HG03139 (cell line): ENCODE data around the gene SRXN1.

Experiments used
- ATAC-seq: cut with Tn5 transposase; IDR thresholded peaks from one replicate; pipeline ENCODE4 v1.9.1; 2021; ENCODE audit not compliant: unreplicated experiment

The SRXN1 gene

DNA sequence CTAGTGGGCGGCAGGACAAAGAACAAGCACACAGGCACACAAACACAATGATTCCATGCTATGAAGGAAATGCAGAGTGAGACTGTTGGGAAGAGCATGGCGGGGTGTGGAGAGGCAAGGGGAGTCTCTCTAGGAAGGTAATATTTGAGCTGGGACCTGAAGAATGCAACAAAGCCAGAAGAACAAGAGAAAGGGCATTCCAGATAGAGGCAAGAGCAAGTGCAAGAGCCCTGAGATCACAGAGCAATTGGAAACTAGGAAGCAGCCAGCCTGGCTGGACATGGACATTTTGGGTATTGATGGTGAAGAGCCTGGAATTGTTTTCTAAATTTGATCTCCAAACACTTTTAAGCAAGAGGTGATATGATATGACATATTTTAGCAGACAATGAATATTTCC is 15.4 kb downstream of the SRXN1 start:
- no peak for ATAC-seq

DNA sequence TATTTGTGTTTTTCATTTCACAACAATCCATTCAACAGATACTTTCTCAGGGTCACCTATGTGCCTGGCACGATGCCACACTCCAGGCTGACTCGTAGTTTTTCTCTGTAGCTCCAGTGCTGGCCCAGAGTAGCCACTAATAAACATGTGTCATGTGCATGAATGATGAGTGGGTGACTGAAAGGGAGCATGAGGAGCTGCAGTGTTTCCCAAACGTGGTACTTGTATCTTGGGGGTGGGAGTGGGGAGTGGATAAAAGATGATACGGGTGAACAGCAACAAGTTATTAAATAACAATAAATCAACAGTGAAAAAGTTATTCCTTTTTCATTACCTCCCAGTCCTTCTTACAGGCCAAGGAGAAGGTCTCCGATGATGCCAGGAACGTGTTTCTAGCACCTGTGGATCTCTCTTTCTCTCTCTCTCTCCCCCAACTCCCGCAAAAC is 17.1 kb downstream of the SRXN1 start:
- no peak for ATAC-seq

DNA sequence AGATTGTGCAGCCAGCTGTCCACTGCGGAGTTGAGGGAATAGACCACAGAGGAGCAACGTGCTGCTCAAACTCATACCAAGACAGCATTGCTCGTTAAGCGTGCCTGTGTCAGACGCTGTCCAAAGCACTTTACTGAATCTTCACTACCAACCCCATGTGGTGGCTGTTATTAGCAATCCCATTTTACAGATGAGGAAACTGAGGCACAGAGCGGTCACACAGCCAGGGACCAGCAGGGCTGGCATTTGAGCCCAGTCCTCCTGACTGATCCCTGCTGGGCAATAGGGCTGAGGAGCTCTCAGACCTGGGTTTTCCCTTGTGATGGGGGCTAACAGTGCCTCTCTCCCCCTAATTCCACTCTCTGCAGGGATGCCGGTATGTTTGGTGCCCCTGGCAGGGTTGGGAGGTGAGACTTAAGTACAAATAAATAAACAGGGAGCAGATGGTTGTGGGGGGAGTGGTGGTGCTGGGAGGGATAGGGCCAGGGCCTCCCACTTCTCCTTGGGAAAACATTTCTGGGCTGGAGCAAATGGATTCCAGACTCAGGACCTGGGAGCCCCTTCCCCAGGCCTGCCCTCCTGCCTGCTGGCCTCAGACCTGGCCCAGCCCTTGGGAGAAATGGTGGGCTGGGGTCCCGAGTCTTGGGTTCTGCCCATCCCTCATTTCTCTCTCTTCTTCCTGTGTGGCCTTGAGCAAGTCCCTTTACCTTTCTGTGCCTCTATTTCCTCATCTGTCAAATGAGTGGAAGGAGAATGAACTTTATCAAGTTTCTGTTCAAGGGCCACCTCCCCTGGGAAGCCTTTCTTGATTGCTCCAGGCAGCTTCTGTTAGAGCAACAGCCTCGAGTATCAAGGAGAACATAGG is 17.7 kb downstream of the SRXN1 start:
- ATAC-seq, result no peak

DNA sequence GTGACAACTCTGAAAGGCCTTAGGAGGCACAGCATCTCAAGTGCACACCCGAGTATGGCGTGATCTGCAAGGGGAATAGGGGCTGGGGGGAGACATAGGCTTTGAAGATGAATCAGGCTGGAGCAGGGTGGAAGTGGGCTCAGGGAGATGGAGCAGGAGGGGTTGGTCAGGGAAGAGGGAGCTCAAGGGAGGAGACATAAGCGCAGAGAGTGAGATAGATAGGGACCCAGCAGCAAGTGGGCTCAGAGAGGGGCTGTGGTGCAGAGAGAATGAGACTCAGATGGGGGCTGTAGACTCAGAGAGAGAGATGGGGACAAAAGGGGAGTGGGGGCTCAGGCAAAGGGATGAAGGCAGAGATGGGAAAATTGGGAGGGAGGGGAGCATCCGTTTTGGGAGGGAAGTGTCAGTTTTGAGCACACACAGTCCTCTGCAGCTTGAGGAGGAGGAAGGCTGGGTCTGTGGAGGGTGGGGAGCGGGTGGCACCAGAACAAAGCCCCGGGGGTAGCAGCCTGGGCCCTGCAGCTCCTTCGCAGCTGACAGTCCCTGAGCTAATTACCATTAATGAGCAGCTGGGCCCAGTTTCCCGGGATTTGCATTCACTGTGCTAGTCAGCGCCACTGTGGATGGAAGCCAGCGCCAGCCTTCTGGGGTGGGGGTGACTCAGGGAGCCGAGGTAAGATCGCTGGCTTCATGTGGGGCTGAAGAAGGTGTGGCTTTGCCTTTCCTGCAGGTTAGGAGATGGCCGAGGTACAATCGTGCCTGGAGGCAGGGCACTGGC is 18.7 kb downstream of the SRXN1 start:
- ATAC-seq, result no peak

DNA sequence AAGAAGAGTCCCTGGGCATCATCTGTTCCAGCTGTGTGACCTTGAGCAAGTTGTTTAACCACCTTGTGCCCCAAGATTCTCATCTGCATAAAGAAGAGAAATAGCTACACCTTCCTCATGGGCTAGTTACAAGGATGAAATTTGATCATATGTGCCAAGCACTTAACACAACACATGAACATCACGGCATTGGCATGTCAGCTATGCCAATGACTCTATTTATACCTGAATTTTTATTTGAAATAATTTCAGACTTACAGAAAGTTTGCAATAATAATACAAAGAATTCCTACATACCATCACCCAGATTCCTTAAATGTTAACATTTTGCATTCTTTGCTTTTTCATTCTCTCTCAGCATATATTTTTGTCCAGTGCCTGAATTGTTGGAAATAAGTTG is 21.9 kb downstream of the SRXN1 start:
- no peak for ATAC-seq

DNA sequence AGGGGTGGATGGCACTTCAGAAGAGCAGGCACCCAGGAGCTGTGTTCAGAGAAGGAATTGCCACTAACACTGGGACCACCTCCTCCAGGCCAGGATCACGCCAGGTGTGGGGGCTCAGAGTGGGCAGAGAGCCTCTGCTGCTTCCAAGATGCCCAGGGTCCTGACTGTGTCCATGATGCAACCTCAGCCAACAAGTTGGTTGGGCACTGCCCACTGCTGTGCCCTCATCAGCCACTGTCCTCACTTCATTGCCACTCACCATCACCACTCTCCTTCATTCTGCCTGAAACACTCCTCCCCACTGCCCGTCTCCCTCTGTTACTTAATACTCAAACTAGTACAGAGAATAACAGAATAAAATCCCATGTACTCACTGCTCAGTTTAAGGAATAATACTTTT is 26.4 kb downstream of the SRXN1 start:
- ATAC-seq, result no peak

DNA sequence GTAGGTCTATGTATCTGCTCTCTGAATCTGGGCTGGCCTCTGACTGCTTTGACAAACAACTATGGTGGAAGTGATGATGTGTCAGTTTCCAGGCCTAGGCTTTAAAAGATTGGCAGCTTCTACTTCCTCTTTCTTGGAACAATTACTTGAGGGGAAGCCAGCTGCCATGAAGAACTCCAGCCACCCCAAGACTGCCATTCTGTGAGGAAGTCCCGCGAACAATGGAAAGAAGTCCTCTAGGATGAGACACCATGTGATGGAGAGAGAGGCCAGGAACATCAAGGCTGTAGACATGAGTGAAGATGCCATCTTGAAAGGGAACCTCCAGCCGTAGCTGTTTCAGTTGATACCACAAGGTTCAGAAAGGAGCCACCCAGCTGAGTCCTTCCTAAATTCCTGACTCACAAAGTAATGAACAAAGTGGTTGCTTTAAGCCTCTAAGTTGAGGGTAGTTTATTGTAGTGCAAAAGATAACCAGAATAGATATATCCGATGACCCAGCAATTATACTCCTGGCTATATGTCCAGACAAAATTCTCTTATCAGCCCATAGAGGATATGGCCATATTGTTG is 27.6 kb downstream of the SRXN1 start:
- ATAC-seq, result no peak

DNA sequence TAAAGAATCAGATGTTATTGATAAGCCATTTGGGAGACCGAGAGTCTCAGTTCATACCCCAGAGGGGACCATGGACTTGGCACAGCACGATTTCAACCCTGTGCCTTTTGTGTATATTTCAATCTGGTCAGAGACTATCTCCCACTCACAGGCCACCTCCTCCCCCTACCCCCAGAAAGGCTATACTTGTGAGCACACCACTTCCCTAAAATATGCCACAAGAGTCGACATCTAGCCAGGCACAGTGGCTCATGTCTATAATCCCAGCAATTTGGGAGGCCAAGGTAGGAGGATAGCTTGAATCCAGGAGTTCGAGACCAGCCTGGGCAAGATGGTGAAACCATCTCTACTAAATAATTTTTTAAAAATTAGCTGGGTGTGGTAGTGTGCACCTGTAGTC is 29.3 kb downstream of the SRXN1 start:
- no peak for ATAC-seq

DNA sequence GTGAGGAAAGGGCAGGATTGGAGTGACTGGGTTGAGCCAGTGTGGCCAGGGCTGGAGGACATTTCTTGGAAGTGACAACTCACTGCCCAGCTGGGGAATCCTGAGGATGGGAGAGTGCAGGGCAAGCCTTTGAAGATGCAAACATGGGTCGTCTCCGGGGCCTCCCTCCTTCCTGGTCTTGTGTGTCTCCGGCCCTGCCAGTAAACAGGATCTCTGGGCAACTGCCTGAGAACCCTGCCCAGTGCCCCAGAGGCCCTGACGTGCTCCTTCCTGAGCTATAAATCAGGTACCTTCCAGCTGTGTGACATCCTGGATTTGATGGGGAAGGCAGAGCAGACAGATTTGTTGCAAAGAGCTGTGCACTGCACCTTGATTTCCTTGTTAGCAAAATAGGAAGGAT is 30.0 kb downstream of the SRXN1 start:
- ATAC-seq, result no peak

DNA sequence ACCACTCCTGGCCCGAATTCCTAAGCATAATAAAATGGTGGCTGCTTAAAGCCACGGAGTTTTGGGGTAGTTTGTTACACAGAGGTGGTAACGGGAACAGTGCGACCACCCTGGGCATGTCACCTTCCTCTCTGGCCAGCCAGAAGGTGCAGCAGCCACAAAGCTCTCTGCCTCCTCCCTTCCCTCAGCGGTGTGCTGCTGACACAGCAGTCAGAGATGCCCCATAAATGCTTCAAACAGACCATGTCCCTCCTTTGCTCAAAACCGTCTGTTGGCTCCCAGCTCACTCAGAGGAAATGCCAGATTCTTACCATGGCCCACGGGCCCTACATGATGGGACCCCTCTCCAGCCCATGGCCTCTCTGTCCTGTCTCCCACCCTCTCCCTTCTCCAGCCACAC is 30.8 kb downstream of the SRXN1 start:
- ATAC-seq, result no peak

DNA sequence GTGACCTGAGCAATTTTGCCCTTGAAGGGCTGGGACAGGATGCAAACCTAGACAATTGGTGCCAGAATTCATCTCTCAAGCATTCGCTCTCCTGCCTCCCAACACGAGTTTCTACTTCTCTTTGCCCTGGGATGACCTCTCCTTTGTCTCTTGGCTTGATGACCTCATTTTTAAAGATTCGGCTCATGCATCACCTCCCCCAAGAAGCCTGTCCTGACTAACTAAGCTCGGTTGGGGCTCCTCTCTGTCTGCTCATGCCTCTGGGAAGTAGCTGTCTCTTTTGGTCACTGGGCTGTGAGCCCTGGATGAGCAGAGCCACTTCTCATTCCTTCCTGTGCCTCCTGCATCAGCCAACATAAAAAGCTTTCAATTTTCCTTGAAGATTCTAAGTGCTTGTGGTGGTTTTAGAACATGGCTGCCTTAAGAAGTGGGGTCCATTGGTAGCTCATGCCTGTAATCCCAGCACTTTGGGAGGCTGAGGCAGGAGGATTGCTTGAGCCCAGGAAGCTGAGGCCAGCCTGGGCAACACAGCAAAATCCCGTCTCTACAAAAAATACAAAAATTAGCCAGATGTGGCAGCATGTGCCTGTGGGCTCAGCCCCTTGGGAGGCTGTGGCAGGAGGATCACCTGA is 31.8 kb downstream of the SRXN1 start:
- ATAC-seq, result no peak

DNA sequence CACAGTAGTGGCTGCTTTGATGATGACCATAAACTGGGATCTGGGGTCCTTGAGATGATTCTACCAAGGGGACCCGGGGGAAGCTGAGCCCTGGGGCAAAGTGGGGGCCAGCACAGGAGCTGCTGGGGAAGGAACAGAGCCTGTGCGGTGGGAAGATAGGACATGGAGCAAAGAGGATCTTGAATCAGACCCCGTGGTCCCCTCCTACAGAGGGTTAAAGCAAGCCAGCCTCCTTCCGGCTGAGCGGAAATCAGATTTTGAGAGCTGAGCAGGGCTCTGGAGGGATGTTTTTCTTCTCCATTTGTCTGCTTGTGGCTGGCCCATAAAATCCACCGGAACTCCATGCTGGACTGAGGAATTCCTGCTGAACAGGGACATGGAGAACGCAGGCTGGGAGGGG is 32.8 kb downstream of the SRXN1 start:
- ATAC-seq, result no peak

DNA sequence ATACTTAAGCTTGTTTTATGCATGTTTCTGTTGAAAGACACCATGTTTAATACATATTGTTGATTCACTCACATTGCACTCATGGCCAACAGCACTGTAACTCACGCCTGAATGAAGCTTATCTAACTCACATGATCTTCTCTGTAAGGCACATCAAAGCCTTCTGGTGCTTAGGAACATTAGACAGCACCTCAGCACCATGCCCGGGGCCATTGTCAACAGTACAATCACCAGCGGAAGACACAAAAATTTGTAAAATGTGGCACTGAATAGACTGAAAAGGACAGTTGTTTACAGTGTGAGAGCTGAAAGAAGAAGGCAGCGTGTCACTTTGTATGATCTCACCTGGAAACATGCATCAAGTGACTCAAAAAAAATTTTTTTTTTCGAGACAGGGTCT is 34.0 kb downstream of the SRXN1 start:
- no peak for ATAC-seq

DNA sequence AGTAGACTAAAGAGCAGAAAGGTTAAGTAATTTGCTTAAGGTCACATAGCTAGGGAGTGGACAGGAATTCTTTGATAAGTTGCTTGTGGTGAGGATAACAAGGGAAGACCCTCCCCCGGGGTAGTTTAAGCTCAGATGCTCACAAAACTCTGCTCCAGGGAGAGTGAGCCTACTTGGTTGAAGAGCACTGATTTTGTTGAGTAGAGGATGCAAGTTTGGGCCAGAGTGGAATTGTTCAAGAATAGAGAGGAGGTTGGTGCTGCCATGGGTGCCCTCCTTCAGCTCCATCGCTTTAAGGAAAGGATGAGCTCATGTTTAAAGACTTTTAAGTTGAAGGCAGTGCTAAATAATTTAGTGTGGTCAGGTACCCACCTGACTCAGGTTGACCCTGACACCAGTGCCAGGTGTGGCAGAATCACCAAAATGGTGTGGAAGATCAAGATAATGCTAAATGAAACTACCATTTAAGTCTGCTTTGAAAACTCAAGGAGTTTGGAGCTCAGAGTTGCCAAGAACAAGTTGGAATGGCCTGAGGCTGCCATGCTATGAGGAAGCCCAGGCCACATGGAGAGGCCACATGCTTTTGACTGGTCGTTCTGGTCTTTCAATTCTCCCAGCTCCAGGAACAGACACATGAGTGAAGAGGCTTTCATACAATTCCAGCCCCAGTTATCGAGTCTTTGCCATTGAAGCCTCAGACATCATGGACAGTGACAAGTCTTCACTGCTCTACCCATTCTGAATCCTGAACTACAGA is 34.9 kb downstream of the SRXN1 start:
- ATAC-seq, result no peak

DNA sequence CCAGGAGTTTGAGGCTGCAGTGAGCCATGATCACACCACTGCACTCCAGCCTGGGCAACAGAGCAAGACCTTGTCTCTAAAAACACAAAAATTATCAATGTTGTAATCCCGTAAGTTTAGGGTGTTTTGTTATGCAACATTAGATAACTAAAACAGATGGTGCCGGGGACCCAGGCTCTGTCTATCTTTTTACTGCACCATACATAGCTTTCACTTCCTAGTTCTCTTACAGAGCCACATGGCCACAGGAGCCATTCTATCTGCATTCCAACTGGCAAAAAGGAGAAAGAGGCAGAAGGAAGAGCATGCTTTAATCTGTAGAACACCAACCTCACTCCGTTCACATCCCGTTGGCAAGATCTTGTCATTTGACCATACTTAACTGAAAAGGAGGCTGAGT is 37.5 kb downstream of the SRXN1 start:
- ATAC-seq, result no peak

DNA sequence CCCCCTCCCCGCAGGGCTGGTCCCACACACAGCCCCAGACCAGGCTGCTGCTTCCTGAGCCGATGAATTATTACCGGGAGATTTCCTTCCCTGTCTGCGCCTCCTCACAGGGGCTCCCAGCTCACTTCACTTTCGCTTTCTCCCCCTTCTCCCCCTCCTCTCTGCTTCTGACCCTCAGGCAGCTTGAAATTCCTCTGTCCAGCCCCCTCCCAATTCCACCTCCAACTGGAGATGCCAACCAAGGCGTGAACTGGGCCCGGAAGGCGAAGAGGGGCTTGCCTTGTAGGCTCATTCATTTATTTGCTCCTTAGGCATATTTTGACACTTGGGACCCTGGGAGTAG is 41.2 kb downstream of the SRXN1 start:
- no peak for ATAC-seq

DNA sequence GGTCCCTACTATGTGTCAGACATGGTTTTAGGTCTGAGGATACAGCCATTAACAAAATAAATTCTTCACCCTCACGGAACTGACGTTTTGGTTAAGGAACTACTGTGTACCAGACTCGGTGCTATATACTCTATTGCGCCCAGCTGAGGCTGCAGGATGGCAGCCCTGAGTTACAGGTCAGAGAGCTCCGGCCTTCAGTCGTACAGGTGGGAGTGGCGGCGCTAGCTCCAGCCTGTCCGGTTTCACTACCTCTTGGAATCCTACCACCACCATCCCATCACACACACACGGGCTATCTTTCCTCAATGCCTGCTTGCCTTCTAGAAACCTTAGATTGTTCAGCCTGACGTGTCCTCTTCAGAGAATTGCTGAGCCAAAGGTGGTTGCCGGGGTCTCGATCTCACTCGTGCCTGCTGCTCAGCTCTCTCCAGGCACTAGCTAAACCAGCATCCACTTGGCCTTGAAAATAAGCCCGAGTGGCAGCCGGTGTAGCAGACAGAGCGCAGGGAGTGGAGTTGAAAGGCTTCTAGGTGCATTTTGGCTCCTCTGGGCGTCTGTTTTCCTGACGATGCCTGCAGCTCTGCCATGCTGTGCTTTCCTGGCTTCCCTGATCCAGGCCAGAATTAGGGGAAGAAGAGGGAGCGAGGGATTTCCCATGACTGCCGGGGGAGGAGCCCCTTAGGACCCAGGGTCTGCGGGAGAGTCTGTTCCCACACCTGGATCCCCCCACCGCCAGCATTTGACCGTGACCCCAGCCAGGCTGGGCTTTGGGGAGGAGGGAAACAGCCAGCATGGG is 41.8 kb downstream of the SRXN1 start:
- no peak for ATAC-seq

DNA sequence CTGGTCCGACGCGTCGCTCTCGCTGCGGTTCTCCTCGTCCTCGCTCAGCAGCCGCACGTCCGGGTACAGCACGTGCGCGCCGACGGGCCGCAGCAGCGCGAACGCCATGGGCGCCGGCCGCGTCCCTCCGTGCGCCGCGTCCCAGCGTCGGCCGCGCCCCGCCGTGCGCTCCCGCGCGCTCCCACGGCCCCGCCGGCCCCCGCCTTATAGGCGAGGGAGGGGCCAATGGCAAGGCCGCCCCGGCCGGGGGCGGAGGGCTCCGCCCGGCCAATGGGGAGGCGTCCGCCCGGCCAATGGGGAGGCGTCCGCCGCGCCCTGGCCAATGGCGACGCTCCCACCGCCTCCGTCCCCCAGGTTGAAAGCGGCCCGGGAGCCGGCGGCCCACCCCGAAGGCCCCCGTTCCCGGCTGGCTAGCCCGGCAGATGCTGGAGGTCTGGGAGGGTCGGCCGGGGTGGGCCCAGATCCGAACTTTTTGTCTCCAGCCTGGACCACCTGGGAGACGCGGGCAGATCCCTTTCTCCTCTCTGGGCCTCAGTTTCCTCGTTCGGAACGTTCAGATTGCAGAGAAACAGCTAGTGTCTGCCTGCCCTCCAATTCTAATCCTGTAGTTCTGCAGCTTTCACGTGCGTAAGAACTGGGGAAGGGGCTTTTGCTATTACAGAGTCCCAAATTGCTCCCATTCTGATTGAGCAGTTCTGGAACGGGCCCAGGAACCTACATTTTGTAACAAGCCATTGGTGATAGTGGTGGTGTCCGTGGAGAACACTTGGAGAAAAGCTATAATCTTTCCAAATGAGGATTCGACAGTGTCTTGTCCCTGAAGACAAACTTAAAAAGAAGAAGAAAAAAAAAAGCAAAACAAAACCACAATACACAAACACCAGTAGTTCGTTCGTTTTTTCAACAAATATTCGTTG is 42.6 kb downstream of the SRXN1 start, which contains the start of gene TCF15:
TCF15 (minus strand) TSS at position 180 of the 917 bp plus-strand sequence; CDS start at position 108, 72 bp downstream.
- ATAC-seq, result no peak
